RPMI7951 (cell line): ENCODE data around the gene PLA2G5. TPM values are rescaled to one million over a fixed set of nuclear protein-coding genes. Genes with fewer than 3 reads are reported as not detected.
"Not testable (repeated sequence)": the region's sequence is repeated elsewhere in the genome, so short reads cannot be mapped to it uniquely, and the experiment has no call there.

ENCODE experiments used
- DNase-seq: peaks from one replicate; pipeline ENCODE4 v3.0.0-alpha.2; 2012; ENCODE audit warnings: low read depth
- total RNA-seq: library from RNA; depleted of rRNA; stranded (reverse); fragments of >200 nt; shearing (Covaris generic); gene quantifications from 2 replicates; pipeline ENCODE4 v1.2.3, GENCODE V29; 2014

The PLA2G5 gene
- total RNA-seq, 1 experiment from 2014 or later: not detected

GRCh38 chr1:20117236-20117635 is 47.2 kb downstream of the PLA2G5 start:
- no peak for DNase-seq

- DNase-seq: no peak
These were observed 49.4 kb downstream of the PLA2G5 start, which contains the start of gene PLA2G2D for GRCh38 chr1:20119347-20119746. TSS of gene PLA2G2D (minus strand) at chr1:20119536. CDS start at chr1:20119498, 38 bp downstream.

DNA sequence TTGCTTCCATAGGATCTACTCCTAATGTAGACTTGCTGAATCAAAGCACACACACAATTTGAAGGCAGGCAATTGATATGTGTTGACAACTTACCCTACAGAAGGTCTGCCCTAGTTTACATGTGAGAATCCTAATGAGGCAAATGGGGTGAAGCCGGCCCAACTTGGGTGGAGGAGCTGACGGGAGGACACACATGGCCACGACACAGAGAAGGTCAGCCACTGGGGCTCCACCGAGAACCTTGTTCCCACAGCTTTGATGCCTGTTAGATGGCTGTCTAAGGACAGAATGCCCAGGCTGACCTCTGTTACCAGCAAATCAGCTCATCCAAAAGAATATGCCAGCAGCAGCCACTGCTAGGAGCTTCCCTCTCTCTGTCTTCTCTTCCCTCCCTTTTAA is 50.8 kb downstream of the PLA2G5 start:
- no peak for DNase-seq

GRCh38 chr1:20123722-20124455 is 53.9 kb downstream of the PLA2G5 start:
- peak; percentile 28 for DNase-seq

DNA sequence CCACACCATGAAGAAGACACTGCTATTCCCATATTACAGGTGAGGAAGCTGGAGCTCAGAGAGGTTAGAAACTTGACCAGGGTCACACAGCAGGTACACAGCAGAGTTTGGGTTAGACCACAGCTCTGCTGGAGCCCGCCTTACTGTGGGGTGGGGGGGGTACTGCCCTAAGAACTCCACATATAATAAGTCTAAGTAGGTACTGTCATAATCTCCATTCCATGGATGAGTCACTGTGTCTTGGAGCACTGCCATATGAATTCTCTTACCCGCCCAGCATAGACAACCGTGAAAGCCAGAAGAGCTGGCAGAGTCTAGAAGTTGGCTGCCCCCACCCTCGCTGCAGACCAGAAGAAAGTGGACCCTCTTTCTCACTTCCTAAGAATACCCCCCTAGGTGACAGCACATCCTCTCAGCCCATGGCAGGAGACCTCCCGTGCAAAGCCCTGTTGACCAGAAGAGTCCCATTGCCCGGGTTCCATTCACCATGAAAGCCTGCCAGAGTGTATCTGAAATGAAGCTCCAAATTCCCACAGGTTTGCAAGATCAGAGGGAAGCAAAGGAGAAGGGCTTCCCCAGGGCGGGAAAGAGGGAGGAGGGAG is 54.6 kb downstream of the PLA2G5 start:
- DNase-seq: peak; percentile 94

GRCh38 chr1:20125100-20125499 is 55.1 kb downstream of the PLA2G5 start:
- DNase-seq: peak; percentile 52

GRCh38 chr1:20126041-20126805 is 56.2 kb downstream of the PLA2G5 start:
- DNase-seq: peak; percentile 19

- no peak for DNase-seq
These were observed 56.9 kb downstream of the PLA2G5 start for GRCh38 chr1:20126806-20127440.

DNA sequence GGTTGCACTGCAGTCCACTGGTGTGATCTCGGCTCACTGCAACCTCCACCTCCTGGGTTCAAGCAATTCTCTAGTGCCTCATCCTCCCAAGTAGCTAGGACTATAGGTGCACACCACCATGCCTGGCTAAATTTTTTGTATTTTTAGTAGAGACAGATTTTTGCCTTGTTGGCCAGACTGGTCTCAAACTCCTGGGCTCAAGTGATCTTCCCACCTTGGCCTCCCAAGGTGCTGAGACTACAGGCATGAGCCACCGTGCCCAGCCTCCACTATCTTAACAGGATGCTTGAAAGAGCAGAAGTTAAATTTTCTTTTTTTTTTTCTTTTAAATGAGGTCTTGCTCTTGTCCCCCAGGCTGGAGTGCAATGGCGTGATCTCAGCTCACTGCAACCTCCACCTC is 60.5 kb downstream of the PLA2G5 start:
- not testable (repeated sequence) for DNase-seq

DNA sequence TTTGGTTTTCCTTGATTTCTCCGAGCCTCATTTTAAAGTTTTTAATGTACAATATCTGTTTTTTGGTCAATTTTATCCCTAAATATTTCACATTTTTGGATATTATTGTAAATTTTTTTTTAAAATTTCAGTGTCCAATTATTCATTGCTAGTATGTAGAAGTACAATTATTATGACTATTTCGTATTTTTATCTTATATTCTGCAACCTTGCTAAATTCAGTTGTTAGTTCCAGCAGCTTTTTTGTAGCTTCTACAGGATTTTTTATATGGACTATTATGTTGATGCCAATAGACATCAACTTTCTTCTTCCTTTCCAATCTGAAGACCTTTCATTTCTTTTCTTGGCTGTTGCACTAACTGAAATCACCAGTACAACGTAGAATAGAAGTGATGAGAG is 65.0 kb downstream of the PLA2G5 start:
- DNase-seq: no peak

DNA sequence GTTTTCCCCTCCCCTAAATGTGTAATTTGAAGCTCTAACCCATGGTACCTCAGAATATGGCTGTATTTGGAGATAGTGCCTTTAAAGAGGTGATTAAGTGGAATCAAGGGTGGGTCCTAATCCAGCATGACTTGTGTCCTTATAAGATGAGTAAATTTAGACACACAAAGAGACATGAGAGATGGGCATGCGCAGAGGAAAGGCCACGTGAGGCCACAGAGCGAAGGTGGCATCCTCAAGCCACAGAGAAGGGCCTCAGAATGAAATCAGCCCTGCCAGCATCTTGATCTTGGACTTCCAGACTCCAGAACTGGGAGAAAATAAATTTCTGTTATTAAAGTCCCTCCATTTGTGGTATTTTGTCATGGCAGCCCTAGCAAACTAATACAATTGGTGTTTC is 66.3 kb downstream of the PLA2G5 start:
- no peak for DNase-seq

- DNase-seq: no peak
These were observed 67.1 kb downstream of the PLA2G5 start for GRCh38 chr1:20137055-20137454.

DNA sequence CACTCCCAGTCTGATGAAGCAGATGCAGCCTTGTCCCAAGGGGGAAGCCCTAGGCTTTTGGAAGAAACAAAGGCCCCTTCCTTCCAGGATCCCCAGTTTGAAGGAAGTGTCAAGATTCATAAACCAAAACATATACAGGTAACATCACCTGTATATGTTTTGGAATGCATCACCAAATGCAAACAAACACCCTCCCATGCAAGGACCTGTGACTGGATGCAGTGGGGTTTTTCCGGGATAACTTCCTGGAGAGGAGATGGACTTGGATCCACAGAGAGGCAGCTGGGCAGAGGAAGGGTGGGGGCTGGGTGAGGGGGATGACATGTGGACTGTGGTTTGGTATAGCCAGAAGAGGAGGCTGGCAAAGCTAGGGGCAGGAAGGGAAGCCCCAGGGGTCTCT is 67.6 kb downstream of the PLA2G5 start:
- no peak for DNase-seq

DNA sequence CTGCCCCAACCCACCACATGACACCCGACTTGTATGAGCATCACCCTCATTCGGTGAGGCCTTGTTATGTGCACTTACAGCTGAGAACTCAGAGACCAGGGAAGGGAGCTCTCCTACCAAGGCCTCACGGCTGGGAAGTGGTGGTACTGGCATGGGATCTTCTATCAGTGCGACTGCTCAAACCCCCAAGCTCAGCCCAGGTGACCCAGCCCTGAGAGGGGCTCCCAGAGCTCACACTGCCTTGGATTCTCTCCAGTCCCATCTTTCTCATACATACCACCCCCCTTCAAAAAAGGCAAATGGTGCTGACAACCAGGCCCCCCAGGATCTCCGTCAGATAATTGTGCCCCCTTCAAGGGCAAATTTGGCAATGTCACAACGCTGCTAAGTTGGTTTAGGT is 68.4 kb downstream of the PLA2G5 start:
- DNase-seq: no peak

- DNase-seq: no peak
These were observed 69.1 kb downstream of the PLA2G5 start, which contains the start of gene PLA2G2F for GRCh38 chr1:20138961-20139550. TSS of gene PLA2G2F (plus strand) at chr1:20139323. CDS start at chr1:20139428, 105 bp downstream.

DNA sequence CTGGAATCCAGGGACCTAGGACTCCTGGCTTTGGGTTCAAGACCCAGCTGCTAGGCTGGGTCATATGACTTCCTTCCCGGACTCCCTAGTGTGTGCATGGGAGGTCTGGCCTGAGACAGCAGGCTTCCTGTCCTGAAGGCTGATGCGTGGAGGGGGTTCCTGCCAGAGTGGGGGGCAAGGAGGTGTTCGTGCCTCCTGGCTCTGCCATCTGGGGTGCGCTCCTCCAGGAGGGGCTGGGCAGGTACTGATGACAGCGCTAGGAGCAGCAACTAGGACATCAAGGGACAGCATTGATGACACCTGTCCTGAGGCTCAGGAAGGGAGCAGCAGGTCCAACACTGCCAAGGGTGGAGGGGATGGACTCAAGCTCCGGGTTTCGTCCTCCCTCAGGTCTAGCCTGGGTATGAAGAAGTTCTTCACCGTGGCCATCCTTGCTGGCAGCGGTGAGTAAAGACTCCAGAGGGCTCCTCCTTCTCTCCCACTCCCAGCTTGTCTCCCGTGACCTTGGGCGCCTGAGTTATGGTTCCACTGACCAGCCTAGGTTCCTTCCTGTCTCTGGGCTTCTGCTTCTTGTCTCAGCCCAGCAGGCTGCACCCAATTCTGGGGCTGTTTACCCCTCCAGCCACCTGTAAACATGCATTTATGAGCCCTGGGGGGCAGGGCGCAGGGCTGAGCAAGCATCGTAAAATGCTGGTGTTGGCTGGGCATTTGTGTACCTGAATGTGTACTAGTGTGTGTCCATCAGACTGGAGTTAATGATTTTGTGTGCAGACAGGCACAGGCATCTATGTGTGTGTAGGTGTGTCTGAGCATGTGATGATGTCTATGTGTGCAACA is 70.0 kb downstream of the PLA2G5 start:
- no peak for DNase-seq

- DNase-seq: no peak
These were observed 71.0 kb downstream of the PLA2G5 start for GRCh38 chr1:20141001-20141400.

- no peak for DNase-seq
These were observed 71.5 kb downstream of the PLA2G5 start for GRCh38 chr1:20141466-20141865.
